Transverse colon (tissue), 3 donors: ENCODE data around the gene SYS1.

Source experiments
- POLR2A ChIP-seq: fragments of 450-650 bp; IDR thresholded peaks from one replicate; pipeline ENCODE4 v1.6.1; 2016; ENCODE audit warnings: antibody characterized with exemption, mild to moderate bottlenecking, moderate library complexity
- TF ChIP-seq, protein P1 (sequence below), 5 experiments: fragments of 200-600 bp in 3 of 5; fragments of 450-650 bp in 2 of 5; sonication (generic) in 3 of 5; IDR thresholded peaks; 1 replicate in 2 of 5; 2 replicates in 3 of 5; pipeline ENCODE4 v1.5.1; 2016 to 2017; ENCODE audit warnings: antibody characterized with exemption in 5 of 5, inconsistent platforms in 3 of 5, mild to moderate bottlenecking in 2 of 5, moderate library complexity in 1 of 5

- TF ChIP-seq, protein P1, sequence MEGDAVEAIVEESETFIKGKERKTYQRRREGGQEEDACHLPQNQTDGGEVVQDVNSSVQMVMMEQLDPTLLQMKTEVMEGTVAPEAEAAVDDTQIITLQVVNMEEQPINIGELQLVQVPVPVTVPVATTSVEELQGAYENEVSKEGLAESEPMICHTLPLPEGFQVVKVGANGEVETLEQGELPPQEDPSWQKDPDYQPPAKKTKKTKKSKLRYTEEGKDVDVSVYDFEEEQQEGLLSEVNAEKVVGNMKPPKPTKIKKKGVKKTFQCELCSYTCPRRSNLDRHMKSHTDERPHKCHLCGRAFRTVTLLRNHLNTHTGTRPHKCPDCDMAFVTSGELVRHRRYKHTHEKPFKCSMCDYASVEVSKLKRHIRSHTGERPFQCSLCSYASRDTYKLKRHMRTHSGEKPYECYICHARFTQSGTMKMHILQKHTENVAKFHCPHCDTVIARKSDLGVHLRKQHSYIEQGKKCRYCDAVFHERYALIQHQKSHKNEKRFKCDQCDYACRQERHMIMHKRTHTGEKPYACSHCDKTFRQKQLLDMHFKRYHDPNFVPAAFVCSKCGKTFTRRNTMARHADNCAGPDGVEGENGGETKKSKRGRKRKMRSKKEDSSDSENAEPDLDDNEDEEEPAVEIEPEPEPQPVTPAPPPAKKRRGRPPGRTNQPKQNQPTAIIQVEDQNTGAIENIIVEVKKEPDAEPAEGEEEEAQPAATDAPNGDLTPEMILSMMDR (IDR thresholded peaks at IDR 0.05), result no peak
- no peak for TF ChIP-seq POLR2A
Observed at GRCh38 chr20:45355209-45356084, 7.5 kb upstream of the SYS1 start.
